Smooth muscle cell (in vitro differentiated cells): Measurements from ENCODE around the gene CRHR1. TPM values are rescaled to one million over a fixed set of nuclear protein-coding genes. Genes with fewer than 3 reads are reported as not detected.
"Not testable (repeated sequence)": the region's sequence is repeated elsewhere in the genome, so short reads cannot be mapped to it uniquely, and the experiment has no call there.

Experiments
- DNase-seq: peaks from one replicate; lab custom pipeline; 2025; ENCODE audit not compliant: unreplicated experiment; lab: John Stamatoyannopoulos, UW
- H2AFZ ChIP-seq: fragments of 200-600 bp; sonication (generic); 2 replicates; pipeline ENCODE4 v1.6.0; 2016; ENCODE audit warnings: antibody characterized with exemption, low read depth, mild to moderate bottlenecking
- H3F3A ChIP-seq: fragments of 200-600 bp; sonication (generic); 2 replicates; pipeline ENCODE4 v1.6.0; 2017; ENCODE audit warnings: antibody characterized with exemption, low read depth
- H3K27ac ChIP-seq: fragments of 200-600 bp; sonication (generic); 2 replicates; pipeline ENCODE4 v1.5.1; 2016; ENCODE audit warnings: low read depth, mild to moderate bottlenecking
- H3K27me3 ChIP-seq: fragments of 200-600 bp; sonication (generic); 2 replicates; pipeline ENCODE4 v1.6.1; 2016; ENCODE audit warnings: low read depth, mild to moderate bottlenecking
- H3K36me3 ChIP-seq: fragments of 200-600 bp; sonication (generic); 2 replicates; pipeline ENCODE4 v1.5.1; 2016; ENCODE audit warnings: low read depth
- H3K4me1 ChIP-seq: fragments of 200-600 bp; sonication (generic); 2 replicates; pipeline ENCODE4 v1.5.1; 2016; ENCODE audit warnings: low read depth
- H3K4me2 ChIP-seq: fragments of 200-600 bp; sonication (generic); 2 replicates; pipeline ENCODE4 v1.6.0; 2016; ENCODE audit warnings: mild to moderate bottlenecking
- H3K4me3 ChIP-seq: fragments of 200-600 bp; sonication (generic); 2 replicates; pipeline ENCODE4 v1.5.1; 2016; ENCODE audit warnings: mild to moderate bottlenecking
- H3K79me2 ChIP-seq: fragments of 200-600 bp; sonication (generic); 2 replicates; pipeline ENCODE4 v1.6.0; 2016; ENCODE audit warnings: low read depth, mild to moderate bottlenecking
- H3K9ac ChIP-seq: fragments of 200-600 bp; sonication (generic); 2 replicates; pipeline ENCODE4 v1.6.0; 2016; ENCODE audit warnings: low read depth
- H3K9me3 ChIP-seq: fragments of 200-600 bp; sonication (generic); replicated peaks from 2 replicates; pipeline ENCODE4 v1.5.1; 2016; ENCODE audit warnings: low read depth
- H4K20me1 ChIP-seq: fragments of 200-600 bp; sonication (generic); 2 replicates; pipeline ENCODE4 v1.6.0; 2016; ENCODE audit warnings: low read depth
- CTCF ChIP-seq: fragments of 200-600 bp; sonication (generic); IDR thresholded peaks from 2 replicates; pipeline ENCODE4 v1.5.1; 2017; ENCODE audit warnings: borderline replicate concordance, mild to moderate bottlenecking, antibody characterized with exemption; ENCODE audit not compliant: insufficient read depth, poor library complexity, severe bottlenecking
- WGBS: methylation state at CpG from one replicate; pipeline ENCODE4 v1.1.7; 2016; ENCODE audit warnings: low lambda C conversion rate; 5-methylcytosine and 5-hydroxymethylcytosine counted together
- polyA plus RNA-seq: library from polyadenylated mRNA; unstranded; fragments of >200 nt; fragmentation: Nextera tagmentation; extraction: Ambion mirVana; gene quantifications from 2 replicates; pipeline ENCODE4 v1.2.1, GENCODE V29; 2016
- total RNA-seq: library from RNA; depleted of rRNA; stranded (reverse); fragments of >200 nt; gene quantifications from 2 replicates; pipeline ENCODE4 v1.2.3, GENCODE V29; 2014

Gene CRHR1
- total and polyA plus RNA-seq, 2 experiments from 2014 or later: 0.09 TPM; not detected in 1

- no peak overlapping the region for H2AFZ ChIP-seq
- H3K4me2 ChIP-seq: no peak overlapping the region
- no peak for TF ChIP-seq CTCF
Measured at GRCh38 chr17:45740553-45741330, 43.4 kb upstream of the CRHR1 start.

GRCh38 chr17:45742251-45742650 is 41.9 kb upstream of the CRHR1 start:
- Histone ChIP-seq H3K27me3 (peaks cover 46% of the 10 kb centered on the region), H4K20me1 (peaks cover 6% of the 10 kb centered on the region), H3K9me3 (no peaks in the 10 kb centered on the region), H3K4me2 (no peak overlapping the region), H3K27ac (no peak overlapping the region), H3K36me3 (no peaks in the 10 kb centered on the region), H2AFZ (no peak overlapping the region), H3K9ac (no peak overlapping the region), H3F3A (peaks cover 6% of the 10 kb centered on the region), H3K79me2 (no peaks in the 10 kb centered on the region), H3K4me3 (no peak overlapping the region), H3K4me1 (peaks cover 3% of the 10 kb centered on the region)
- DNase-seq: no peak
- WGBS: 96% methylated on average over 1 of the region's 1 CpG
- TF ChIP-seq CTCF: no peak

More at GRCh38 chr17:45740553-45741330, 43.4 kb upstream of the CRHR1 start:
- Histone ChIP-seq H3K4me1 (peaks cover 3% of the 10 kb centered on the region), H4K20me1 (peaks cover 3% of the 10 kb centered on the region), H3K9me3 (no peaks in the 10 kb centered on the region), H3K79me2 (no peaks in the 10 kb centered on the region), H3K36me3 (no peaks in the 10 kb centered on the region), H3K27me3 (peaks cover 57% of the 10 kb centered on the region), H3K27ac (no peak overlapping the region), H3K4me3 (no peak overlapping the region), H3F3A (peaks cover 6% of the 10 kb centered on the region), H3K9ac (no peak overlapping the region)
- DNase-seq: no peak
- 64% methylated on average over 5 of the region's 5 CpGs for WGBS

DNA sequence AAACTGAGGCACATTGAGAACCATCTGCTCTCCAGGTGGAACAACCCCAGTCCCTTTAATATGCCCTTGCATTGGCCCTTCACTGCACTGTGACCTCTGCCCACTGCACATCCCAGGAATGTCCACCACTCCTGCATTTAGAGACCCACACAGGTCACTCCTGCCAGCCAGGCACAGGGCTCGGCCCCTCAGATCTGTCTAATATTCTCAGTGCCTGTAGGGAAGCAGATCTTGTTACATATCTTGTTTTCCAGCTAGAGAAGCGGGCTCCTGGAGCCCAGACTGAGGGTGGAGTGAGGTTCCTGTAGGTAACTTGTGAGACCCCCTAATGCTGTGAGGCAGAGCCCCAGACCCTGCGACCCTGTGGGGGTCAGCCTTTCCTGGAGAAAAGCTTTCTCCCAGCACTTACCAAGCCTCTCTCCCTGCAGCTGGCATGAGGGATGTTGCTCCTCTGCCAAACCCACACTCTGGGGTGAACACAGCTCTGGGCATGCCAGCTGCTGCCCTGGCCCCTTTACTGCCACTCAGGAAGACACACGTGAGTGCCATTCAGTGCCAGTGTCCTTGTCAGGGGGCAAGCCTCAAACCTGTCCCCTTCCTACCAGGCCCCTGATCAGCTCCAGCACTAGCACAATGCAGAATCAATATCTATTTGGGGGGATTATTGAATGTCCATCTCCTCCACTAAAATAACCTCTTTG is 40.3 kb upstream of the CRHR1 start:
- peaks cover 6% of the 10 kb centered on the region for H3F3A ChIP-seq
- no peak for DNase-seq
- H2AFZ ChIP-seq: no peak overlapping the region
- H3K27ac ChIP-seq: no peak overlapping the region
- peaks cover 6% of the 10 kb centered on the region for H4K20me1 ChIP-seq
- H3K4me1 ChIP-seq: peaks cover 3% of the 10 kb centered on the region
- no peaks in the 10 kb centered on the region for H3K9me3 ChIP-seq
- no peak overlapping the region for H3K9ac ChIP-seq
- H3K27me3 ChIP-seq: peaks cover 32% of the 10 kb centered on the region
- H3K36me3 ChIP-seq: no peaks in the 10 kb centered on the region
- no peak overlapping the region for H3K4me3 ChIP-seq
- WGBS: 76% methylated on average over 4 of the region's 4 CpGs
- TF ChIP-seq CTCF: no peak
- no peaks in the 10 kb centered on the region for H3K79me2 ChIP-seq
- H3K4me2 ChIP-seq: no peak overlapping the region

- not testable (repeated sequence) for H3K4me2 ChIP-seq, DNase-seq, H3F3A ChIP-seq, H3K36me3 ChIP-seq, H4K20me1 ChIP-seq, H3K27ac ChIP-seq, H3K79me2 ChIP-seq, H3K4me3 ChIP-seq, H2AFZ ChIP-seq, H3K4me1 ChIP-seq, H3K9me3 ChIP-seq, H3K9ac ChIP-seq
- 87% methylated on average over 4 of the region's 4 CpGs for WGBS
- peaks cover 30% of the 10 kb centered on the region for H3K27me3 ChIP-seq
Measured at GRCh38 chr17:45744826-45745225, 39.3 kb upstream of the CRHR1 start.
